Cardiac fibroblast (primary cell): ENCODE data around the gene TBX18.
A peak's percentile ranks its signal among the peaks of the same experiment; 100 is the strongest.

Experiments used
- DNase-seq, 2 donors: peaks; one replicate each; pipeline versions ENCODE4 v3.0.0 to v3.0.0-alpha.2; 2010; ENCODE audit warnings: low read depth in 2 of 2
- H3K4me3 ChIP-seq, 2 donors: replicated peaks in 1 of 2; 1 replicate in 1 of 2; 2 replicates in 1 of 2; pipeline ENCODE4 v1.5.1; 2011; ENCODE audit warnings: low read depth in 2 of 2, low read length in 2 of 2, mild to moderate bottlenecking in 2 of 2, moderate library complexity in 1 of 2
- TF ChIP-seq, protein P1 (sequence below): IDR thresholded peaks from one replicate; pipeline ENCODE4 v1.5.1; 2011; ENCODE audit warnings: low read depth, mild to moderate bottlenecking, low read length, inconsistent platforms

Gene TBX18

DNA sequence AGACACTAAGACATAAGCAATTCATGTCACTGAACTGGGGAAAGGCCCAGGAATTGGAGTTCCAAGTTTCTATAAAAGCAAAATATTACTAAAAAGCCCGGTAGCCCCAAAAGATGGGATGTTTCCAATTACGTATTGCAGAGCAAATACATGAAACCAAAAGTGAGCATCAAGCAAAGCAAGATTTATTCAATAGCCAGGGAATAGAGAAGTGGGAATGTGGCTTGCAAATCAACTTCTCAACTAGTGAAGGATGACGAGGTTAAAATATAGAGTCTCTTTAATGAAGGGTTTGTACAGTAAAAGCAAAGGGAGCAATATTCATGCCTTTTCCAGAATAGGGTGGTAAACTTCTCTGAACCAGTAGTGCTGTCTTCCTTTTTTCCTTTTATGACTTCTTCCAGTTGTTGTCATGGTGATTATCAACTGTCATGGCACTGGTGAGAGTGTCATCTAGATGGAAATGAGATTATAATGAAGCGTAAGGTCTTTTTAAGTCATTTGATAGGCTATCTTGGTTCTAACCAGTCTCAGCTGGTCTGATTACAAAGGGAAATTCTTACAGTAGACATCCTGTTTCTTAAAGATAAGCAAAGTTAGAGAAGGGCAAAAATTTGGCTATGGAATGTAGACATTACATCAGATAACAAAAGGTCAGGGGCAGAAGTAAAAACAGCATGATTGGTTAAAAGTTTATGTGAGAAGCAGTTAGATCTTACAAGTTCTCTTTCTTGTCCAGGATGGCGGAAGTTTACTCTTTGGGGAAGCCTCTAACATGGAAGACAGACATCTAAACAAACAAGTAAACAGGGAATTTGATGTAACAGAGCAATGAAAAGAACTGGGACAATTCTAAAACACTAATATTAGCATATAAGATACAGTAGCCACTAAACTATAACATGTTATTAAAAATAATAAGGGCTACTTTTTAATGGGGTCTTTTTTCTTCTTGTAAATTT is 96.9 kb downstream of the TBX18 start:
- TF ChIP-seq, protein P1, sequence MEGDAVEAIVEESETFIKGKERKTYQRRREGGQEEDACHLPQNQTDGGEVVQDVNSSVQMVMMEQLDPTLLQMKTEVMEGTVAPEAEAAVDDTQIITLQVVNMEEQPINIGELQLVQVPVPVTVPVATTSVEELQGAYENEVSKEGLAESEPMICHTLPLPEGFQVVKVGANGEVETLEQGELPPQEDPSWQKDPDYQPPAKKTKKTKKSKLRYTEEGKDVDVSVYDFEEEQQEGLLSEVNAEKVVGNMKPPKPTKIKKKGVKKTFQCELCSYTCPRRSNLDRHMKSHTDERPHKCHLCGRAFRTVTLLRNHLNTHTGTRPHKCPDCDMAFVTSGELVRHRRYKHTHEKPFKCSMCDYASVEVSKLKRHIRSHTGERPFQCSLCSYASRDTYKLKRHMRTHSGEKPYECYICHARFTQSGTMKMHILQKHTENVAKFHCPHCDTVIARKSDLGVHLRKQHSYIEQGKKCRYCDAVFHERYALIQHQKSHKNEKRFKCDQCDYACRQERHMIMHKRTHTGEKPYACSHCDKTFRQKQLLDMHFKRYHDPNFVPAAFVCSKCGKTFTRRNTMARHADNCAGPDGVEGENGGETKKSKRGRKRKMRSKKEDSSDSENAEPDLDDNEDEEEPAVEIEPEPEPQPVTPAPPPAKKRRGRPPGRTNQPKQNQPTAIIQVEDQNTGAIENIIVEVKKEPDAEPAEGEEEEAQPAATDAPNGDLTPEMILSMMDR: no peak
- no peak overlapping the region for H3K4me3 ChIP-seq
- DNase-seq: no peak

DNA sequence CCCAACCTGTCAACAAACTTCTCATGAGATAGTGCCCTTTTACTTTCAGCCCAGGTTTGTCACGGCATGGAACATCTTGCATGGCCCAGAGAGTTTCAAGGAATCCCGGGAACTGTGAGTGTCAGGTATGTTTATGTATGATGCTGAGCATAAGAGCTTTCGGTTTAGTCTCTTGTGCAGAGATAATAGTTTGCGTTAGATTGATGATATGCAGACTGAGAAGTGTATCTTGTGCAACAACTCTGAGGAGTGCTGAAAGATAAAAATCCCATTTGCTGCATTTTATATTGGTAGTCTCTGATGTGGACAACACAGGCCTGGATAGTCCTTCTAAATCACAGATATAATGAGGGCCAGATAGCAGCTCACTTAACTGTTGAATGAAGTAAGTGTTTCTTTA is 99.0 kb downstream of the TBX18 start:
- no peak for DNase-seq
- no peak overlapping the region for H3K4me3 ChIP-seq
- TF ChIP-seq, protein P1: no peak

DNA sequence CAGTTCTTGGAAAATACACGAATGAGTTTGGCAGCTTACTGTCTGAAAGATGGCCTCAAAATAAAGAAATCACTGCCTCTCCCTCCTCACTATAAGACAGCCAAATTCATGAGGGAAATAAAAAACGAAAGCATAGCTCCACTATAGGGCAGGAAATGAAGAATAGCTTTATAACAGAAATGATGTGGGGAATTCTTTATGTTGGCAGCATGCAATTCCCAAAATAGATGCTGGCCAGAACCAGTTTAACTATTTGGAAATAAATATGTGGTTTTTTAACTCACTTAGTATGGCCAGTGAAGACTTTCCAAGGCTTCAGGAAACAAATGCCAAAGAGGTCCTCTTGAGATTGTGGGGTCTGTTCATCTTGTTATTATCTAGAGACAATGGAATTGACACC is 100.5 kb downstream of the TBX18 start:
- peak in 1 of 2 donors; percentile 39 for DNase-seq
- no peak overlapping the region for H3K4me3 ChIP-seq
- TF ChIP-seq, protein P1: no peak

DNA sequence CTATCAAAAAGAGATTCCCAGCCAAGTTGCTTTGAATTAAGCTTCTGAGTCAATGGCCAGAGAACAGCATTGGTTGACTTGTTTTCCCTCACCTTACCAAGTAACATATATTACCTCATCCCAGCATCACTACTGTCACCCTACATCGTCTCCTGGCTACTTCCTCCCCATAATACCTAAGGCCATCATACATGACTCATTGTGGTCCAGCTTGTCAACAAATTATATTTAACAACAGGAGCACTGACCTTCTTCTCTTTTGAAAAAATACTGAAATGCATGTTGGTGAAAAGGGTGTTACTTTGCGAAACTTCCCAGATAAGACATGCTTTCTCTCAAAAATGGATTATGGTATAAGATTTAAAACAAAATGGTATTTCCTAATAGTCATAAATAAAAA is 106.9 kb downstream of the TBX18 start:
- DNase-seq: no peak
- TF ChIP-seq, protein P1: no peak
- H3K4me3 ChIP-seq: no peak overlapping the region

DNA sequence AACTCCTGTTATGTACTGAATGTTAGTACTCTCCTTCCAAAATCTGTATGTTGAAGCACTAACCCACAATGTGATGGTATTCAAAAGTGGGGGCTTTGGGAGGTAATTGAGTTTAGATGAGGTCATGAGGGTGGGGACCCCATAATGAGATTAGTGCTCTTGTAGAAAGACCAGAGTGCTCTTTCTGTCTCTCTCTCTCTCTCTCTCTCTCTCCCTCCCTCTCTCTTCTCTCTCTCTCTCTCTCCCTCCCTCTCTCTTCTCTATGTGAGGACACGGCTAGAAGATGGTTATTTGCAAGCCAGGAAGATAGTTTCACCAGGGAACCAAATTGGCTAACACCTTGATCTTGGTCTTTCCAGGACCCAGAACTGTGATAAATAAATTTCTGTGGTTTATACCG is 107.4 kb downstream of the TBX18 start:
- TF ChIP-seq, protein P1: no peak
- H3K4me3 ChIP-seq: no peak overlapping the region
- DNase-seq: no peak

DNA sequence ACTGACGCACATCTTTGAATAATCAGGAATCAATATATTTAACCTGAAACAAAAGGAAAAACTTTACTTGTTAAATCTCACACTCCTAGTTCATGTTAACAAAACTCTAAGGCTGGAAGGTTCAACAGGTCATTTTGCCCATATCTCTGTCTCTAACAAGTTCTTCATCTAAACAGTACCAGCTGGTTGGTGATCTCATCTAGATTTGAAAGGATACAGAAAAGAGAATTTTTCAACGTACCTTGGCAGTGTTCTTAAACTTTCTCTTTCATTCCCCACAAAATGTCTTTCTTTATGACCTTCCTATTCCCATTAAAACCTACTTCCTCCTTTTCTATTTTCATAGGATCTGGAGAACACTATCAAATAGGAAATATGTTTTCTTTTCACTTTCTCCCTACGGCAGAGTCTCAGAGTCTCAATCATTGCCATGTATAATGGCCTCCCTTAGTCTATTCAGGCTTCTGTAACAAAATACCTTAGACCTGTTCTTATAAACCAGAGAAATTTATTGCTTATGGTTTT is 111.3 kb downstream of the TBX18 start:
- TF ChIP-seq, protein P1: no peak
- no peak for DNase-seq
- H3K4me3 ChIP-seq: no peak overlapping the region
